NCI-H345 treated with DMSO at 0.1 percent for 48 hours (cell line): ENCODE results near the gene ADARB1.

ENCODE experiments used
- DNase-seq: peaks from one replicate; lab custom pipeline; 2025; ENCODE audit not compliant: unreplicated experiment; lab: John Stamatoyannopoulos, UW

The ADARB1 gene

GRCh38 chr21:45190013-45190412, 115.6 kb downstream of the ADARB1 start:
- no peak for DNase-seq

GRCh38 chr21:45192332-45192731, 118.0 kb downstream of the ADARB1 start:
- no peak for DNase-seq

DNA sequence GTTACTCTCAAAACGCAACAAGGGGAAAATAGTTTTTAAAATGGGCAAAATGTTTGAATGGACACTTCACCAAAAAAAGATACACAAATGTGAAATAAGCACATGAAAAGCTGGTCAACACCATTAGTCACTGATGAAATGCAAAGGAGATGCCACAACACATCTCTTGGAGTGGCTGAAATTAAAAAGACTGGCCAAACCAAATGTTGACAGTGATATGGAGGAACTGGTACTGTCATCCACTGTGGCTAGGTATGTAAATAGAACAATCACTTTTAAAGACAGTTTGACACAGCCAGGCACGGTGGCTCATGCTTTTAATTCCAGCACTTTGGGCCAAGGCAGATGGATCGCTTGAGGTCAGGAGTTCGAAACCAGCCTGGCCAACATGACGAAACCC, 122.2 kb downstream of the ADARB1 start:
- DNase-seq = no peak

- DNase-seq = no peak
These were observed 124.8 kb downstream of the ADARB1 start for GRCh38 chr21:45199201-45199600.

GRCh38 chr21:45200031-45200430, 125.7 kb downstream of the ADARB1 start:
- DNase-seq = no peak

- peak; percentile 48 for DNase-seq
These were observed 126.4 kb downstream of the ADARB1 start for GRCh38 chr21:45200581-45201296.

DNA sequence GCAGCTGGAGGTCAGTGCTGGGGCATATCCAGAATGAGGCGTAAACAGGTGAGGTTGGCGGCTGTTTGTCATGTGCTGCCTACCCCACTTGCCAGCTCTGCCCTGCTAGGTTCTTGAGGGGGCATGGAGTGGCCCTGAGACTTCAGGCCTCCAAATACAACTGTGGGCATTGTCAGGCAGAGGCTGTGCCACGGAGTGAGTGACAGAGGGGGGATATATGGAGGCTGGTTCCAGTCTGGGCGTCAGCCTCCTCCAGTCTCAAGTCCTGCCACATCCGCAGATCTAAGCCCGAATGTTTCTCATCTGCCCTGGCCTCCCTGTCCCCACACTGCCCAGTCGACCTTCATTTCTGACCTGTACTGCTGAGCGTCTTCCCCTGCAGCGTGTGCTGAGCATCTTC, 128.0 kb downstream of the ADARB1 start:
- no peak for DNase-seq

GRCh38 chr21:45202889-45203288, 128.5 kb downstream of the ADARB1 start:
- no peak for DNase-seq

DNA sequence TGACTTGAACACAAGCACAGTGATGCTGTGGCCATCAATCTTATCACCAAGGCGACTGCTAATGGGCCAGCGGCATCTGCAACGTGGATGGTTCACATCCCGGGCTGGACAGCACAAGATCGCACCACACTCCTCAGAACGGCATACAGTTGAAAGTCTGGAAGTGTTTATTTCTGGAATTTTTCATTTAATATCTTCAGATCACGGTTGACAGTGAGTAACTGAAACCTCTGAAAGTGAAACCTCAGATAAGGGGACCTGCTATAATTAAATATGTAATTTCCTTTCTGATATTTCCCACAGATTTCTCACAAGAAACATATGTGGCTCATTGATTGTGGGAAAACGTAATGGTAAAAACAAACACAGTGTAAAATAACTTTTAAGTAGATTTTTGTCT, 129.6 kb downstream of the ADARB1 start:
- DNase-seq = no peak

GRCh38 chr21:45204395-45204794, 130.0 kb downstream of the ADARB1 start:
- no peak for DNase-seq

DNA sequence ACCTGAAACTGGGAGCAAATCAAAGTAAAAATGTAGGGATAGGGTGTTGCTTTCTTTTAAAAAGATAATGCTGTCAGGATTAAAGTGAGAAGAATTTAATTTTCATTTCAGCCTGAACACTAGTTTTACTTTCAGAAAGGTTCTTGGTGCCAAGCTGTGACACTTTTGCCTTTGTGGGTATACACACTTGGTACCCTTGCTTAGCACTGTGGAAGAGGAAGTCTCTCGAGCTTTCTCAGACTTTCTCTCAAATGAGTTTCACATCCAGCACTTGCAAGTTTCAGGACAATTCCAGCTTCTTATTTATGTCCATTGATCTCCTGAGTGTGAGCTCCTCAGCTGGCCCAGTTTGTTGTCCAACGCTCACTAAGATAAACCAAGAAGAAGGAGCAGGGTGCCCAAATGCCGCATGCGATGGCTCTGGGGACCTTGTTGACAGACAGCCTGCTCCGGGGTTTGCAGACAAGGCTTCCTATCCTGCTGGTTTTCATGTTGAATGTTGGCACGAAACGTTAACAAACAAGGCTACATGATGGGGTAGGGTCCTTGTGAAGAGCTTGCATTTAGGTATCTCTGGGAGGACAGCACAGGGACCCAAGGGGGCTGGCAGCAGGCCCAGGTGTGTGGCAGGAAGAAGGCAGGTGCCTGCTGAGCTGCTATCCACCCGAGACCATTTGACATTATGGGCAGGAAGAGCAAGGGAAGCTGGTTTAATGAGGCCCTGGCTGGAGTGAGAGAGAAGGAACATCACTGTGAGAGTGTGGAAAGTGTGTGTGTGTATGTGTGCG, 133.7 kb downstream of the ADARB1 start:
- peak; percentile 91 for DNase-seq

GRCh38 chr21:45208627-45208951, 134.2 kb downstream of the ADARB1 start:
- DNase-seq = no peak

- no peak for DNase-seq
These were observed 134.7 kb downstream of the ADARB1 start for GRCh38 chr21:45209046-45209445.

DNA sequence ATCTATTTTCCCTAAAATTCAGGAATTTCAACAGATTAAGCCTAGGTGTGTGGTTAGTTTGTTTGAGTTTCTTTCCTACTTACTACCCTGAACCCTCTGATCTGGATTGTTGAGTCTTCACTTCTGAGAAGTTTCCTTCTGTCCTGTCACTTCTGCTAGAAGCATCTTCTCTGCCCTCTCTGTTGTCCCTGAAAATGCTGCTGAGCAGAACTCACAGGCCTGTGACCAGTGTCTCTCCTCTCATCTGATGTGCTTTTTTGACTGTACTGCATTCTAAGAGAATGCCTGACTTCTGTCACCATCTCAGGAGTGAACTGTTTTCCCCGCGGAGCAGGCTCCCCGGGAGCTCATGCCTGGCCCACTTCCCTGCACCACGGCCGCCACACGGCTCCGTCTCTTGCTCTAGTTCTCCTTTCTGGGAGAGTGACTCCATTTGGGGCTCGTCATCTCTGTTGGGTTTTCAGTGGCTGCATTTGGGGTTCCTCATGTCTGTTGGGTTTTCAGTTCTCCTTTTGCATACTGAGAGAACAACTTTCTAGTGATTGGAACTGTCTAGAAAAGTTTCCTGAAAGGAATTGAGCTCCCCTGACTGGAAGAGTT, 135.4 kb downstream of the ADARB1 start:
- DNase-seq = no peak

DNA sequence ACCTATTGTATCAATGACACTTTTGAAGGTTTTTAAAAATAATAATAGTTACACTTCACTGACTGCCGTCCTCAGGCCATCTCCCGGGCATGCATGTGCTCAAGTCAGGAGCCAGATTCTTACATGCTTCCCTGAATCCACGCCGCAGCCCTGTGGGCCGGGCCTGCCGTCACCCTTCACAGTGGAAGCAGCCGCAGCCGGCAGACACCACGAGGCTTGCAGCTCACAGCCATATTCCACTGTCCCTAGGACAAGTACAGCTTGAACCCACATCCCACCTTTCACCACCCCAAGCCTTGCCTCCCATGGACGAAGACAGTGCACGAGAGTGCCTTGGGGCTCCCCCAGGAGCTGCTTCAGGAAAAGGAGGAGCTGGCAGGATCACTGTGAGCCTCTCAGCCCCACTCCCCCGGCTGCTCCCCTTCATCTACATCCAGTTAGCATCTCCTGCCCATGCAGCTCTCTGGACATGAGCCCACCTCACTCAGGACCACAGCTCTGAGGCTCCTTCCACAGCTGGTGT, 136.1 kb downstream of the ADARB1 start:
- no peak for DNase-seq

DNA sequence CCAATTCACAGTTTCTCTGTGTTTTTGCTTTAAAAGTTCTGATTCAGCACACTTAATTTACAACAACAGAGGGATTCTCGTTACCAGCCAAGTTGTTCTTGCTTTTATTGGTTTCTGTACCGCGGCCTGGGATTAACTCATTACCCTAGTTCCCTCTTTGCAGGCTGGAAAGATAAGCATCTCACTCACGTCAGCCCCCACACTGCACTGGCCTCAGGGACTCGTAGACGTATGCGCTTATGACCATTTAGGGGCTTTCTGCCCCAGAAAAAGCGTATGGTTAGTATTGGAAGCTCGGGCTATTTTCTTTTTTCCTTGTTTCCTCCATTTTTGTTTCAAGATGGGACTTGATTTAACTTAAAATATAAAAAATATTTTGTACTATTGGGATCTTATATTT, 137.3 kb downstream of the ADARB1 start:
- DNase-seq = no peak

DNA sequence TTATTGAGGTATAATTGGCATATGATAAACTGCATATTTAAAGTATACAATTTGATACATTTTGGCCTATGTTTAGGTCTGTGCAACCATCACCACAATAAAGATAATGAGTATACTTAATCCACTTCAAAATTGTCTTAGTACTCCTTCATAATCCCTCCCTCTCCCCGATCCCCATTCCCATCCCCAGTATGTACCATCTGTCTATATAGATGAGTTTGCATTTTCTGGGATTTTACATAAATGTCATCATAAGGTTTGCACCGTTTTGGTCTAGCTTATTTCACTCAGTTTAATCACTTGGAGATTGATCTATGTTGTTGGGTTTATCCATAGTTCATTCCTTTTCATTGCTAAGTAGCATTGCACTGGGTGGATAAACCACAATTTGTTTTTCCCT, 139.0 kb downstream of the ADARB1 start:
- DNase-seq = no peak

GRCh38 chr21:45215213-45215612, 140.8 kb downstream of the ADARB1 start:
- DNase-seq = no peak

DNA sequence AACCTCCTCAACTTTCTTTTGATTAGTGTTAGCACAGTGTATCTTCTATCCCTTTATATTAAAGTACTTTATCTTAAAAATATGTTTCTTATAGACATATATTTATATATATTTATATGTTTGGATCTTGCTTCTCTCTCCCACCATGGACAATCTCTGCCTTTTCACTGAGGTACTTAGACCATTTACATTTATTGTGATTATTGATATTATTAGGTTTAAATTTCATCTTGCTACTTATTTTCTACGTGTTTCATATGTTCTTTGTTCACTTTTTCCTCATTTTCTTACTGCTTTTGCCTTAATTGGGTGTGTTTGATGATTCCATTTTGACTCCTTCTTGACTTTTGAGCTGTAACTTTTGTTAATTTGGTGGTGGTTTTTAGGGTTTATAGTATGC, 142.6 kb downstream of the ADARB1 start:
- no peak for DNase-seq

DNA sequence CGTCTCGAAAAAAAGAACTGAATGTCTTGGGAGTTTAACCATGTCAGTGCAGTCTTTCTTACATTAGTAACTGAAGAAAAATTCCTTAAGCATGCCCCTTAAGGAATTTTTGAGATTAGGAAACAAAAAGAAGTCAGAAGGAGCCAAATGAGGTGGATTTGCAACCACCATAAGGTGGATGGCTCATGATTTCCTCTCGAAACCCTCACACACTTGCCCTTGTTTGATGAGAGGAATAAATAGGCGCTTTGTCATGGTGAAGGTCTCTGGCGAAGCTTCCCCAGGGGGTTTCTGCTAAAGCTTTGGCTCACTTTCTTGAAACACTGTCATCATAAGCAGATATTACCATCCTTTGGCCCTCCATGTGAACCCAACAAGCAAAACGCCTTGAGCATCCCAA, 145.1 kb downstream of the ADARB1 start:
- DNase-seq = no peak

- no peak for DNase-seq
These were observed 145.7 kb downstream of the ADARB1 start for GRCh38 chr21:45220071-45220481.
